Epidermal melanocyte (primary cell): Measurements from ENCODE around the gene CASP8.
"Not testable (repeated sequence)": the region's sequence is repeated elsewhere in the genome, so short reads cannot be mapped to it uniquely, and the experiment has no call there.

Experiments used
- DNase-seq: peaks from one replicate; pipeline ENCODE4 v3.0.0; 2011; ENCODE audit warnings: low spot score; ENCODE audit not compliant: insufficient read length

The CASP8 gene

DNA sequence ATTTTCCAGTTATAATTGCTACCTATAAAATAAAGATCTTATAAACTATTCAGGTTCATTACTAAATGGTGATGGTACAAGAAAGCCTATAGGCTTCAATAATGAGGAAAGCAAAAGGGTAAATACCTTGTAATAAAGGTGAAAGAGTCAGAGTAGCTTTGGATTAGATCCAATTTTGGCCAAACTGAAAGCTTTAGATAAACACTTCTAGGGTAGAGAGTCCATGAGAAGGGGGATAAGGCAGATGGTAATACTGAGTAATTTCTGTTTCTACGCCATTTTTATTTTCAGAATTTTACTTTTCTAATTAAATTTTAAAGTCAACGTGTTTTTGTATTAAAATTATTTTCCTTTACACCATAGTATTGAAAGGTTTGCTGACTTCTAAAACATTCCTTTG is 9.4 kb downstream of the CASP8 start:
- DNase-seq: no peak

DNA sequence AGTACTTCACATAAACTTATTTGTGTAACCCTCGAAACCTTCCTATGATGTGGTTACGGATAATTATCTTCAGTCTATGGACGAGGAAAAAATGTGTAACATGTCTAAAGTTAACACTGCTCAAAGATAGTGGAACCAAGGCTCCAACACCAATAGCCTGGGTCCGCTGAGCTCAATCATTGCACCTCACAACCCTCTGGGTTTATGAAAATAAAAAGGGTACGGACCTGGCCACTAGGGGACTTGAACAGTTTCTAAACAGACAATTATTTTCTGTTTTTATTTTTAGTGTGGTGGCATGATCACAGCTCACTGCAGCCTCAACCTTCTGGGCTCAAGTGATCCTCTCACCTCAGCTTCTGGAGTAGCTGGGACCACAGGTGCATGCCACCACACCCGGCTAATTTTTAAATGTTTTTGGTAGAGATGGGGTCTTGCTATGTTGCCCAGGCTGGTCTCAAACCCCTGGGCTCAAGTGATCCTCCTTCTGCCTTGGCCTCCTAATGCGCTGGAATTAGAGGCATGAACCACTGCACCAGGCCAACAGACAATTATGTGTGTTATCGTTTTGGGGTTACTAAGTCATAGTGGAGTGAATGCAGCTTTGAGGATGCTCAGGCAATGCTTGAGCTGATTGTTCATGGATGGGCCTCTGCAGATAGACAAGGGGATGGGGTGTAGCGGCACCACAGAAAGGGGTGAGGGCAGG is 10.1 kb downstream of the CASP8 start:
- DNase-seq: no peak

GRCh38 chr2:201271917-201272316 is 11.6 kb downstream of the CASP8 start:
- no peak for DNase-seq

- DNase-seq: no peak
Measured at GRCh38 chr2:201273330-201273983, 13.1 kb downstream of the CASP8 start.

GRCh38 chr2:201275069-201275468 is 14.7 kb downstream of the CASP8 start:
- no peak for DNase-seq

- no peak for DNase-seq
Measured at GRCh38 chr2:201275990-201276389, 15.7 kb downstream of the CASP8 start.

DNA sequence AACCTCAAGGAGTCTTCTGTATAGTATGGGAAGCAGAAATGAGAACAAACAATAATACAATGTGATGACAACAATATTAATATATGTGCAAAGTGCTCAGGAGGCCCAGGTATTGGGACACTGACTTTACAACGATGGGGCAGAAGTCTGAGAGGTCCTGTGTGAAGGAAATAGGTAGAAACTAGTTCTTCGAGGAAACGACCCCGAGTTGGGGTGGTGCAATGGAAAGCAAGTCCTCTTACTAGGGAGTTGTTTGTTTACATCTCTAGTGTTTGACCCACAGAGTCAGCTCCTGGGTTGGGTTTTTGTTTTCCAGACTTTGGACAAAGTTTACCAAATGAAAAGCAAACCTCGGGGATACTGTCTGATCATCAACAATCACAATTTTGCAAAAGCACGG is 16.2 kb downstream of the CASP8 start:
- DNase-seq: no peak

DNA sequence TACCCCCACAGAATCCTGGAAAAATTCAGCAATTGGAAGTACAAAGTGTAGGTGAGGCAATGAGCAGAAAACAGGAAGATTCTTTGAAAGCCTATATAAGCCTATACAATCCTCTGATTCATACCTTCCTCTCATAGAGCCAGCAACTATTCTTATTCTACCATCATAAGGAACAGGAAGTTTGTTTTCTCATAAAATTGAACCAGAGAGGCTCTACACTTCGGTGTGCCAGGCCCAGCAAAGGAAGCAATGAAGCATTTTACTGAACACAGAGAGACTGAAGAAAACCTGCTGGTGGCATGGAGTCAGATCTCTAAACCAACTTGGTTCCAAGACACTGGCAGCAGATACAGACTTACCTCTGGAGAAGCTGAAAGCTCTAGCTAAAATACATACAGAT is 18.7 kb downstream of the CASP8 start:
- no peak for DNase-seq

DNA sequence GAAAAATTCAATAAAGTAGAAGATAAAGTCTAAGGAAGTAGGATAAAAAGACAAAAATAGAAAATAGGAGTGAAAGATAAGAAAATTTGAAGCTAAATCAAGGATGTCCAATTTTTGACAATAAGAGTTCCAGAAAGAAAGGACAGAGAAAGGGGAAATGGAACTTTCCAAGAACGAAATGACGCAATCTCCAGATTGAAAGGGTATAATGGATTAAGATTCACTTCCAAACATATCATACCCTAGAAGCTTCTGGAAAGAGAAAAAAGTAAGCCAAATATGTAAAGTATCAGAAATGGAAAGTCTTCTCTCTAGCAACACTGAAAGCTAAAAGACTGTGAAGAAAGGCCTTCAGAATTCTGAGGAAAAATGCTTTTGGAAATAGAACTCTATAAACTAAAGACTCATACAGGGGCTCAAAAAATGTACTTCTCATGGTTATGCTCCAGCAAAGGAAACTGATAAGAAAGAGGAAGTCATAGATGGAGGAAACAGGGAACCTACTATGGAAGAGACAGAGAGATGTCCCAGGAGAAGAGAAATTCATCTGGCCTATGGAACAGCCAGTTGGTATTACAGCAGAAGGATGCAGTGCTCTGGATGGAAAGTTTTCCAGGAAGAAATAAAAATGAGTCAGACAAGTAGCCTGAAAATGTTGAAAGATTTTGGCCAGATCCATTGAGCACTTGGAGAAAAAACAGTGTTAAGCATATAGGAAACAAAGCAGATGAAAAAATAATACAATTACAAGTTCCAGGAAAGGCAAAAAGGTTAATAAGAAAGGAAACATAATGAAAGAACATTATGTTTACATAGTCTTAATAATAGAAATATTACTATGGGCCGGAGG is 20.1 kb downstream of the CASP8 start:
- no peak for DNase-seq

GRCh38 chr2:201285499-201285898 is 25.2 kb downstream of the CASP8 start:
- DNase-seq: no peak

- not testable (repeated sequence) for DNase-seq
Measured at GRCh38 chr2:201290457-201291148, 30.3 kb downstream of the CASP8 start.

GRCh38 chr2:201298462-201299052 is 38.2 kb downstream of the CASP8 start:
- DNase-seq: no peak

GRCh38 chr2:201299929-201300328 is 39.6 kb downstream of the CASP8 start:
- not testable (repeated sequence) for DNase-seq

DNA sequence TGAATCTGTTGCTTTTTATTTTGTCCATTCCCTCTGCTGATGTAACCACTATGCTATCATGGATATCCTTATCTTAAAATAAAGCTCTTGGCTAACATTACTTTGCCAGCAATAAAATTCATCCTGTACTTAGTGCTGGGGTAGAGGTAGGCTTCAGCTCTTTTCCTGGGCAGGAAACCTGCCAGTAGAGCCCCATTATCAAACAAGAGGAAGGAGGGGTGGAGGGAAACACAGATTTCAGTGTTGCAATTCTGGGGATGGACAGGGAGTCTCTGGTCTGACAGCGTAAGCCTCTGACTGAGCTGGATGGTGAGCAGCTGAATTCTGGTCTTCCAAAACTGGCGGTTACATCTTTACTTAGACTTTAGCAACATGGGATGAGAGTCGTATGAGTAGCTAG is 47.5 kb downstream of the CASP8 start:
- no peak for DNase-seq

DNA sequence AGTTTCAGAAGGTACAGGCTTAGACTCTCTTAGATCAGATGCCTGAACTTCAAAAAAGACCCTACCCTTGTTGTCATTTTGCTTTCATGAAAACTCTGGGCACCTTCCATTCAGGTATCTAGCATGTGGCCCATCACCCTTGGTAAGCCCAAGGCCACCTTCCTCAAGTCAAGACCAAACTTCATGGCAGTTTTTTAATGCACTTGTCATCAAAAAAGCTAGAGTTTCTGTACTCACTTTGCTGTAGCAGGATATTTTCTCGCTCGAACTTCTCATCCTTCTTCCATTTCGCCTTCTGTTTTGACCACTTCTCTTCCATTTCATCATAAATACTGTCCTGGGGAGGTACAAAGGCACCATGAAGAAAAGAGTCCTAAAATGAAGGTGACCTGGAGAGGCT is 48.6 kb downstream of the CASP8 start:
- DNase-seq: no peak

DNA sequence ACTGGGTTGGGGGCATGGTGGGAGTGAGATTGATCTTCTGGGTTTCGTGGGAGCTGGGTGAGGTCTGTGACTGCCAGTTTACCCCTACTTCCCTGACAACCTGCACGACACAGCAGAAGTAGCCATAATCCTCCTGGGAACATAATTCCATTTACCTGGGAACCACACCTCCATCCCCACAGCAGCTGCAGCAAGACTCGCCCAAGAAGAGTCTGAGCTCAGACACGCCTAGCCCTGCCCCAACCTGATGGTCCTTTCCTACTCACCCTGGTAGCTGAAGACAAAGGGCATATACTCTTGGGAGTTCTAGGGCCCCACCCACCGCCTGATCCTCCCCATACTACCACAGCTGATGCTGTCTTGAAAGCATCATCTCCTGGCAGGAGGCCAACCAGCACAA is 53.0 kb downstream of the CASP8 start:
- DNase-seq: no peak

DNA sequence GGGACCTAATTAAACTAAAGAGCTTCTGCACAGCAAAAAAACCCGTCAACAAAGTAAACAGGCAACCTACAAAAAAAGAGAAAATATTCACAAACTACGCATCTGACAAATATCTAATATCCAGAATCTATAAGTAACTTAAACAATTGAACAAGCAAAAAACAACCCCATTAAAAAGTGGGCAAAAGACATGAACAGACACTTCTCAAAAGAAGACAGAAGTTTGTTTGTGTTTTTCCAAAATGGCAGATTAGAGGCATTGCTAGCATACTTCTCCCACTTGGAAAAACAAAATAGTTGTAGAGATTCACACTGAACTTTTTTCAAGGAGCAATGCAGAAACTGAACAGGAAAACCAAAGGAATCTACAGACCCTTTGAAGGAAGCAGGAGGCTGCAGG is 59.2 kb downstream of the CASP8 start:
- DNase-seq: no peak

- DNase-seq: no peak
Measured at GRCh38 chr2:201320257-201320656, 59.9 kb downstream of the CASP8 start.

- no peak for DNase-seq
Measured at GRCh38 chr2:201320701-201321100, 60.4 kb downstream of the CASP8 start.

- DNase-seq: no peak
Measured at GRCh38 chr2:201322772-201323171, 62.4 kb downstream of the CASP8 start.

GRCh38 chr2:201327678-201328077 is 67.3 kb downstream of the CASP8 start:
- no peak for DNase-seq
